ENCODE data around the gene GVQW3.

The GVQW3 gene

DNA sequence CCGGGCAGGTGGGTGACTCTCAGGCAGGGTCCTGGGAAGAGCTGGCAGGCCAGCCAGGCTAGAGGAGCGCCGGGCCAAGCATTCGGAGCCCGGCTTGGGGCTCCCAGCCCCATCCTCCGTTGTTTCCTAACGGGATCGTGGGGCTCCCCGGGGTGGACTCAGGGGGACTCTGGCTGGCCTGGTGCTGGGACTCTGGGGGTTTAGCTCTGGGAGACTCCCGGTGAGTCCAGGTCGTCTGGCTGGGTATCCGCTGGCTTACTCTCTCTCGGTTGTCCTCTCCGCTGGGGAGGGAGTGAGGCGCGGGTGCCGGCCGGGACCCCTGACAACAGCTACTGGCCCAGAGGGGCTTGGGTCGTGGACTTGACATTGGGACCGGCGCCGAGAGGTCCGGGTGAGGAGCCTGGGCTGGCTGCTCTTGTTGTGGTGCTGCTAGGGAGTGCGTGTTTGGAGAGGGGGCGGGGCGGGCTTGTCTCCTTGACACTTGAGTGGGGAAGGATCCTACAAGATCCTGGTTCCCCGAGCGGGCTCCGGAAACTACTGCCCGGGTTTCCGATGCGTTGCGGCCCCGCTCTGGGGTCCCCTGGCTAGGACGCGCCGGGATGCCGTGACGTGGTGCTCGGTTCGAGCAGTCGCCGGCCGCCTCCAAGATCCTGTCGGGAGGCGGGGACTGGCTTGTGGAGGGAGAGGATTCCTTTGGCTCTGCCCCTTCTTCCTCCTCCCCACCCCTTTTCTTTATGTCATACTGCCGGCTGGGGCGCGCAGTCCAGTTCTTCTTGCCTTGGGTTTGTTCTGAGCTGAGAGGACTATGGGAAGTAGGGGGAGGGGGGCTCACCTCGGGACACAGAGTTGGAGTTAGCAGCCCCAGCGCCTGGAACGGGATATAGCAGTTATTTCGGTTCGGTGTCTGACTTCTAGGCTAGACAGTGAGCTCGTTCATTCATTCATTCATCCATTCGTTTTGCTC lies 64.3 kb downstream of the GVQW3 start:
- DNase-seq (ENCODE audit: low read depth) = peak; percentile 59

DNA sequence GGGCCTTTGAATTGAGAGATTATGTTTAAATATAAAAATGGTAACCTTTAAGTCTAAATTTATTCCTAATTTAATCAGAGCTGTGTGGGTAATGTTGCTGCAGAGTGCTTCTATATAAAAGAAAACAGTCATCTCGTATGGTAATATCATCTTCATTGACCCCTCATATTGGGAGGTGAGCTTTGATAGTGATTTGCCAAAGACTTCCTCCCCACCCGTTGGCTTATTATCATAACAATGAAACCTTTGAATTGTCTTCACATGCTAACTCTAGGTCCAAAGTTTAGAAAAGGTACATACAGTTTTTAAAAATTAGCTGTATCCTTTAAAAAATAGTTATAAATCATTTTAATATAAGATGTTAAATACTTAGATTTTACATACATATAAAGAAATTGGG lies 67.4 kb downstream of the GVQW3 start:
- DNase-seq (ENCODE audit: low read depth) = no peak

DNA sequence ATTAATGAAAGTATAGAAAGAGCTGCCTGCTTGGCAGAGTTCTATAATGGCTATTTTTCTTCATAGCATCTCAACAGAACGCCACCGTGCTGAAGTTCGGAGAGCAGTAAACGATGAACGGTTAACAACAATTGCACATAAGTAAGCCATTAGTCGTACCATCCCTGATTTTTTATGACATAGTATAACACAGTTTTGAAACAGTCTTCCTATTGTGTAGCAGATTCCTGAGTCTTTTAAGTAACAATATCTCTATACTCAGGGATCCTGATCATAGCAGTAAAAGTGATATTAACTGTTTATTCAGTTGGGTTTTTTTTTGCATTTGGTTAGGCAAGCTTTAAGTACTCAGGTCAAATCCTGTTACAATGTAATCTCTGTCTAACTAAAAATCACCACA lies 72.1 kb downstream of the GVQW3 start:
- no peak for DNase-seq (ENCODE audit: low read depth)

DNA sequence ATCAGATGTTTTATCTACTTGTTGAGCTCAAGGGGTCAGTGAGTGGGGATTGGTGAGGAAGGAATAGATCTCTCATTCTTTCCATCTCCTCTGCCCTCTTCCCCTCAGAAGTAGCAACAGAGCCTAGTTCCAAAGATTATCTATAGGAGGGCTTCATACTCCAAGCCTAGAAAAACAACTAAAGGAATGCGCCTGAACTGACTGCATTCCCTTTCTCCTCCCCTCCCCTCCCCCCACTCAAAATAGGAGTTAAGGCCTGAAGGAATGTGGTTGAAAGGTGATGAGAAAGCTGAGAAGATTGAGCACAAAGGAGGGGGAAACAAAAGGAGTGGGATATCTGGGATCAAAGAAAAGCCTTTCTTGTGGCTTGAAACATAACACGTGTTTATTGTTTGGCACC lies 74.2 kb downstream of the GVQW3 start:
- no peak for DNase-seq (ENCODE audit: low read depth)

DNA sequence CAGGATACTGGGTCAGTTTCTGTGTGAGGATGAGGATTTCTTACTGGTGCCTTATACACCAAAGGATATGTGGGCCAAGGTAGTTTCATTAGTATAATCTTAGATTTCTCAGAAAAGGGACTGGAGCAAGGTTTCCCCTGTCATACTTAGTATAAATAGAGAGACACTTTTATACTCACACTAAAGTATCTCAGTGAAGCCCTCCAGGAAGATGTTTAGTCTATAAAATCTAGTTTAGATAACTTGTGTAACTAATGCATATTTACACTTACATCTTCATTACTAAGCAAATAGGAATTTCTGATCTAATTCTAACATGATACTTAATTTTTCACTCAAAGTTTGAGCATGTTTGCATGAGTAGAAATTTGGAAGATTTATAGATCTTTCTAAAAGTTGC lies 74.8 kb downstream of the GVQW3 start:
- no peak for DNase-seq (ENCODE audit: low read depth)

DNA sequence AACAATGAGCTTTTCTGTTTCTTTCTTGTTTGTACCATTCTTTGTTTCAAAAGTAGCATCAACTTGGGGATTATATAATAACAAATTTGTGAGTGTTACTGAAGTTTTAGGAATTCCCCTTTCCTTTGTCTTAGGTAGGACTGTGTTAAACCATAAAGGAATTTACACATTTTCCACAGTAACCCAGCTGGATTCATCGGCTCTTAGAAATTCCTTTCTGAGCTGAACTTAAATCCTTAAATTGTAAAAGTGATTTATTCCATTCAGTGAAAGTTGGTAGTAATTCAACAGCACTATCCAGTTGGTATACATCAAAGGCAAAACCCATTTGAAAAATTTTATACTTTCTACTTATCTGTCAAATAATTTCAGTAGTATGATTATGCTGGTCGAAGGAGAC lies 75.4 kb downstream of the GVQW3 start:
- DNase-seq (ENCODE audit: low read depth) = no peak
